ENCODE data around the gene ANKRD12.

GRCh38 chr18:9290156-9290555 lies 153.6 kb downstream of the ANKRD12 start:
- TF ChIP-seq CTCF (IDR thresholded peaks at IDR 0.05) (no peak), POLR2A (IDR thresholded peaks at IDR 0.05) (no peak), POLR2AphosphoS5 (IDR thresholded peaks at IDR 0.05) (no peak), EP300 (IDR thresholded peaks at IDR 0.05) (no peak)

All from sigmoid colon (tissue), 4 donors.